Endometrial microvascular endothelial cells (primary cell): ENCODE measurements around the gene KRT38. TPM values are rescaled to one million over a fixed set of nuclear protein-coding genes. Genes with fewer than 3 reads are reported as not detected.
"Not testable (repeated sequence)": the region's sequence is repeated elsewhere in the genome, so short reads cannot be mapped to it uniquely, and the experiment has no call there.

ENCODE experiments used
- in situ Hi-C: cut with HindIII; loops from 2 replicates; pipeline ENCODE4 v1.10.0; 2017; ENCODE audit warnings: low sequenced_read_pairs, low pct_unique_long_range_greater_than_20kb; ENCODE audit errors: inconsistent ontology term
- total RNA-seq: library from RNA; depleted of rRNA; stranded (reverse); fragments of >200 nt; gene quantifications from one replicate; pipeline ENCODE4 v1.2.3, GENCODE V29; 2015; ENCODE audit errors: inconsistent ontology term

KRT38 gene
- total RNA-seq, 1 donor from 2014 or later: not detected

- in situ Hi-C loops: no loop called here
Observed at GRCh38 chr17:41406205-41406604, 34.6 kb downstream of the KRT38 start.

GRCh38 chr17:41404024-41404671, 36.6 kb downstream of the KRT38 start:
- in situ Hi-C loops: no loop called here

- in situ Hi-C loops: no loop called here
Observed at GRCh38 chr17:41403404-41404023, 37.3 kb downstream of the KRT38 start.

DNA sequence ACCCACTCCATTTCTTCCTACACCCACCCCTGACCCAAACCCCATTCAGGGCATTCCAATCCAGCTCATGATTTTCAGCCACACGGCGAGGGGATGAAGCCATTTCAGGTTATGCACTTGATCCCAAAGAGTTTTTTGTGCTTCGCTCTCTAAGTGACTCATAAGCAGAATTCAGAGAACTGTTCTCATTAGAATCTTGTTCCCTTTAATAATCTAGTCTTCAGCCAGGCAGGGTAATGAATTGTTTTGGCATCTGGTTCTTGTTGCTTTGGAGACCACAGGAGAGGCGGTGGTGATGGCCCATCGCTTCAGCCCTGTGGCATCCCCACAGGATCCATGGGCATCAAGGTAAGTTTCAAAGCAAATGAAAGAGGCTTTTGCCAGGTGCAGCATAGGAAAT, 38.6 kb downstream of the KRT38 start:
- in situ Hi-C loops: no loop called here

- in situ Hi-C loops: no loop called here
Observed at GRCh38 chr17:41396996-41397660, 43.7 kb downstream of the KRT38 start, which contains the start of gene KRT31. KRT31 (minus strand) TSS chr17:41397608; CDS start chr17:41397539, 69 bp downstream.

GRCh38 chr17:41396340-41396739, 44.4 kb downstream of the KRT38 start:
- in situ Hi-C loops: no loop called here

GRCh38 chr17:41395611-41396010, 45.2 kb downstream of the KRT38 start:
- in situ Hi-C loops: no loop called here

DNA sequence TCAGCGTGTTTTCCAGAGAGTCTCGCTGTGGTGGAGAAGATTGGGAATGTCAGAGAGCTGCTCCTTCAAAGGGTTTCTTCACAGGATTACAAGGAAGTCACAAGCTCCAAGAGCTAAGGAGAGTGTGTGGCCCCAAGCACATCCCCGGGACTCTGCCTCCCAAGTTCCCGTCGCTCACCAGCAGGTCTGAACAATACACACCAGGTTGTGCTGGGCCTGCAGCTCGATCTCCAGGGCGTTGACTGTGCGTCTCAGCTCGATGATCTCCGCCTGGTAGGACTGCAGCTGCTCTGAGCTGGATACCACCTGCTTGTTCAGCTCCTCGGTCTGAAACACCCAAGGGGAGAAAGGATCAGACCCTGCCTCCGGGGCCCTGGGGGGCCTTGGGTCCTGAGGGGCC, 45.7 kb downstream of the KRT38 start:
- in situ Hi-C loops: not testable (repeated sequence)

DNA sequence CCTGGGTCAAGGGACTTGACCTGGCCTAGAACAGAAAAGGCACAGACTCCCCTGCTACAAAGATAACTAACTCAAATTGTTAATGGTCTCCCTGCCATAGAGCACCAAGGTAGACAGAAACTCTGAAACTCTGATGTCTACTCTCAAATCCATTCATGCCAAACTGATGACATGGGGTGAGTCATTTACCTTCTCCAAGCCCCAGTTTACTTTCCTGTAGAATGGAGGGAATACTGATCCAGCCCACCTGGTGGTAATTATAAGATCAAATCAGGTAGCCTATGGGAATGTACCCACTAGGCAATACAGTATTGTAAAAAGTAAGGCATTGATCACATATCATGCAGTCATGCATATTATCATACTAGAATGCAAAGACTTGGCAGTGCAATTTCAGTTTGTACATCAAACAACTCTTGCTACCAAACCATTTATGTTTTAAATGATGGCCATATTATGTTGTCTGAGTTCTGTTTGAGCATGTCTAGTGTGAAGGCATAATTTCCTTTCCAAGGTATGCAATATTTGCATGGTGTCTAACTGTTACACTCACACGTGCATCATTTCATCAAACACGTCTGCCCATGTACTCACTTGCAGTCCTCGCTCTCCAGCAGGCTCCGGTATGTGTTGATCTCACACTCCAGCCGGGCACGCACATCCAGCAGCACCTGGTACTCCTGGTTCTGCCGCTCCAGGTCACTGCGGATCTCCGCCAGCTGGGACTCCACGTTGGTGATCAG, 46.4 kb downstream of the KRT38 start:
- in situ Hi-C loops: no loop called here

- in situ Hi-C loops: no loop called here
Observed at GRCh38 chr17:41393826-41394225, 47.0 kb downstream of the KRT38 start.

DNA sequence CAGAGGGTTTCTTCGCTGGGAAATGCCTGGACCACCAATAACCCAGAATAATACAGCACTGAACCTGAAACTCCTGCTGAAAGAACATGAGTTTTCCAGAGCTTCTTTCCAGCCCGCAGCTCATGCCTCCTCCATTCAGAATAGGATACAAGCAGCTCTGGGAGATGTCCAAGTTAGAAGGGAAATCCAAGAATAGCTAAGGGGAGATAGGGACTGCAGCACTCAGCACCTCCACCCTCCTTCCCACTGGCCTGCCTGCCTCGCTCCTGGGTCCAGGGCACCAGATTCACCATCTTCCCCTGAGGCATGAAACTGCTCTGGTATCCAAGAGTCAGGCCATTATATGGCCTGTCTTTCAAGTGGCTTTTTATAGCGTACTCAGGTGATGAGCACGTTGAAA, 47.5 kb downstream of the KRT38 start:
- in situ Hi-C loops: no loop called here

GRCh38 chr17:41392278-41392677, 48.5 kb downstream of the KRT38 start:
- in situ Hi-C loops: no loop called here

GRCh38 chr17:41391535-41391934, 49.2 kb downstream of the KRT38 start:
- in situ Hi-C loops: no loop called here

- in situ Hi-C loops: no loop called here
Observed at GRCh38 chr17:41390411-41390938, 50.3 kb downstream of the KRT38 start.

DNA sequence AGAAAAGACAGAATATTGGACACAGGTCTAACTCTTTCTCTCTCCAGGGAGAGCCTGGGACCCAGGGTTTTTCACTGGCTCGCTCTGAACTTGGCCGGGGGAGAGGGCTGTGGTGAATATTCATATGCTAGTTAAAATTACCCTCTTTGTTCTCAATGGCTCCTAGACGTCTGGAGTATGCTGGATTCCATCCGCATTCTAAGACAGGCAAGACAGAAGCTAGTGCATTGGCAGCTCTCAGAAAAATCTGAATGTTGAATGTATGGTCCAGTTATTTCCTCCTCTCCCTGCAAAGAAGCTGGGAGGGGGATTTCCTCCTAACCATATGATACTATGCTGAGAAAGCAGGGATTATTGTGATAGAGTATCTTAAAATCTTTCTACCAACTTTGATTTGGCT, 53.1 kb downstream of the KRT38 start:
- in situ Hi-C loops: no loop called here

DNA sequence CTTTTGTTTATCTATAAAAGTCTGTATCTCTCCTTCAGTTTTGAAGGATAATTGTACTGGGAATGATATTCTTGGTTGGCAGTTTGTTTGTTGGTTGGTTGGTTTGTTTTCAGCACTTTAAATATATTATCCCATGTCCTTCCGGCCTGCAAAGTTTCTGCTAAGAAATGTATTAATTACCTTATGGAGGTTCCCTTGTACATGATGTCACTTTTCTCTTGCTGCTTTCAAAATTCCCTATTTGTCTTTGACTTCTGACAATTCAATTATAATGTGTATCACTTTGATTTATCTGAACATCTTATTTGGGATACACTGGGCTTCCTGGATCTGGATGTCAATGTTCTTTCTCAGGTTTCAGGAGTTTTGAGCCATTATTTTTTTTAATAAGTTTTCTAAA, 54.6 kb downstream of the KRT38 start:
- in situ Hi-C loops: no loop called here
